Smooth muscle cell (in vitro differentiated cells): ENCODE results near the gene BTNL9. TPM values are rescaled to one million over a fixed set of nuclear protein-coding genes. Genes with fewer than 3 reads are reported as not detected.
"Not testable (repeated sequence)": the region's sequence is repeated elsewhere in the genome, so short reads cannot be mapped to it uniquely, and the experiment has no call there.

Experiments used
- DNase-seq: peaks from one replicate; lab custom pipeline; 2025; ENCODE audit not compliant: unreplicated experiment; lab: John Stamatoyannopoulos, UW
- H2AFZ ChIP-seq: fragments of 200-600 bp; sonication (generic); 2 replicates; pipeline ENCODE4 v1.6.0; 2016; ENCODE audit warnings: antibody characterized with exemption, low read depth, mild to moderate bottlenecking
- H3F3A ChIP-seq: fragments of 200-600 bp; sonication (generic); 2 replicates; pipeline ENCODE4 v1.6.0; 2017; ENCODE audit warnings: antibody characterized with exemption, low read depth
- H3K27ac ChIP-seq: fragments of 200-600 bp; sonication (generic); 2 replicates; pipeline ENCODE4 v1.5.1; 2016; ENCODE audit warnings: low read depth, mild to moderate bottlenecking
- H3K27me3 ChIP-seq: fragments of 200-600 bp; sonication (generic); 2 replicates; pipeline ENCODE4 v1.6.1; 2016; ENCODE audit warnings: low read depth, mild to moderate bottlenecking
- H3K36me3 ChIP-seq: fragments of 200-600 bp; sonication (generic); 2 replicates; pipeline ENCODE4 v1.5.1; 2016; ENCODE audit warnings: low read depth
- H3K4me1 ChIP-seq: fragments of 200-600 bp; sonication (generic); 2 replicates; pipeline ENCODE4 v1.5.1; 2016; ENCODE audit warnings: low read depth
- H3K4me2 ChIP-seq: fragments of 200-600 bp; sonication (generic); 2 replicates; pipeline ENCODE4 v1.6.0; 2016; ENCODE audit warnings: mild to moderate bottlenecking
- H3K4me3 ChIP-seq: fragments of 200-600 bp; sonication (generic); 2 replicates; pipeline ENCODE4 v1.5.1; 2016; ENCODE audit warnings: mild to moderate bottlenecking
- H3K79me2 ChIP-seq: fragments of 200-600 bp; sonication (generic); 2 replicates; pipeline ENCODE4 v1.6.0; 2016; ENCODE audit warnings: low read depth, mild to moderate bottlenecking
- H3K9ac ChIP-seq: fragments of 200-600 bp; sonication (generic); 2 replicates; pipeline ENCODE4 v1.6.0; 2016; ENCODE audit warnings: low read depth
- H3K9me3 ChIP-seq: fragments of 200-600 bp; sonication (generic); replicated peaks from 2 replicates; pipeline ENCODE4 v1.5.1; 2016; ENCODE audit warnings: low read depth
- H4K20me1 ChIP-seq: fragments of 200-600 bp; sonication (generic); 2 replicates; pipeline ENCODE4 v1.6.0; 2016; ENCODE audit warnings: low read depth
- WGBS: methylation state at CpG from one replicate; pipeline ENCODE4 v1.1.7; 2016; ENCODE audit warnings: low lambda C conversion rate; 5-methylcytosine and 5-hydroxymethylcytosine counted together
- polyA plus RNA-seq: library from polyadenylated mRNA; unstranded; fragments of >200 nt; fragmentation: Nextera tagmentation; extraction: Ambion mirVana; gene quantifications from 2 replicates; pipeline ENCODE4 v1.2.1, GENCODE V29; 2016
- total RNA-seq: library from RNA; depleted of rRNA; stranded (reverse); fragments of >200 nt; gene quantifications from 2 replicates; pipeline ENCODE4 v1.2.3, GENCODE V29; 2014
- TF ChIP-seq, protein P1 (sequence below): fragments of 200-600 bp; sonication (generic); IDR thresholded peaks from 2 replicates; pipeline ENCODE4 v1.5.1; 2017; ENCODE audit warnings: borderline replicate concordance, mild to moderate bottlenecking, antibody characterized with exemption; ENCODE audit not compliant: insufficient read depth, poor library complexity, severe bottlenecking

Gene BTNL9
- total and polyA plus RNA-seq, 2 experiments from 2014 or later: not detected

DNA sequence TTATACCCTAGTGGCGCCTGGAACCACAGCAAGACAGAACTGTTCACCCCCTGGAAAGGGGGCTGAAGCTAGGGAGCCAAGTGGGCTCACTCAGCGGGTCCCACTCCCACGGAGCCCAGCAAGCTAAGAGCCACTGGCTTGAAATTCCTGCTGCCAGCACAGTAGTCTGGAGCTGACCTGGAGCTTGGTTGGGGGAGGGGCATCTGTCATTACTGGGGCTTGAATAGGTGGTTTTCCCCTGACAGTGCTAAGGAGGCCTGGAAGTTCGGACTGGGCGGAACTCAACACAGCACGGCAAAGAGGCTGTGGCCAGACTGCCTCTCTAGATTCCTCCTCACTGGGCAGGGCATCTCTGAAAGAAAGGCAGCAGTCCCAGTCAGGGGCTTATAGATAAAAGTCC, 31.9 kb upstream of the BTNL9 start:
- no peaks in the 10 kb centered on the region for H4K20me1 ChIP-seq
- no peak overlapping the region for H2AFZ ChIP-seq
- no peak overlapping the region for H3K27ac ChIP-seq
- H3F3A ChIP-seq: no peaks in the 10 kb centered on the region
- H3K9ac ChIP-seq: no peak overlapping the region
- peaks cover 9% of the 10 kb centered on the region for H3K27me3 ChIP-seq
- H3K4me1 ChIP-seq: no peaks in the 10 kb centered on the region
- no peaks in the 10 kb centered on the region for H3K79me2 ChIP-seq
- no peaks in the 10 kb centered on the region for H3K36me3 ChIP-seq
- H3K4me3 ChIP-seq: no peak overlapping the region
- H3K4me2 ChIP-seq: no peak overlapping the region
- no peak for DNase-seq
- WGBS: 67% methylated on average over 6 of the region's 6 CpGs
- TF ChIP-seq, protein P1, sequence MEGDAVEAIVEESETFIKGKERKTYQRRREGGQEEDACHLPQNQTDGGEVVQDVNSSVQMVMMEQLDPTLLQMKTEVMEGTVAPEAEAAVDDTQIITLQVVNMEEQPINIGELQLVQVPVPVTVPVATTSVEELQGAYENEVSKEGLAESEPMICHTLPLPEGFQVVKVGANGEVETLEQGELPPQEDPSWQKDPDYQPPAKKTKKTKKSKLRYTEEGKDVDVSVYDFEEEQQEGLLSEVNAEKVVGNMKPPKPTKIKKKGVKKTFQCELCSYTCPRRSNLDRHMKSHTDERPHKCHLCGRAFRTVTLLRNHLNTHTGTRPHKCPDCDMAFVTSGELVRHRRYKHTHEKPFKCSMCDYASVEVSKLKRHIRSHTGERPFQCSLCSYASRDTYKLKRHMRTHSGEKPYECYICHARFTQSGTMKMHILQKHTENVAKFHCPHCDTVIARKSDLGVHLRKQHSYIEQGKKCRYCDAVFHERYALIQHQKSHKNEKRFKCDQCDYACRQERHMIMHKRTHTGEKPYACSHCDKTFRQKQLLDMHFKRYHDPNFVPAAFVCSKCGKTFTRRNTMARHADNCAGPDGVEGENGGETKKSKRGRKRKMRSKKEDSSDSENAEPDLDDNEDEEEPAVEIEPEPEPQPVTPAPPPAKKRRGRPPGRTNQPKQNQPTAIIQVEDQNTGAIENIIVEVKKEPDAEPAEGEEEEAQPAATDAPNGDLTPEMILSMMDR: no peak
- no peaks in the 10 kb centered on the region for H3K9me3 ChIP-seq

DNA sequence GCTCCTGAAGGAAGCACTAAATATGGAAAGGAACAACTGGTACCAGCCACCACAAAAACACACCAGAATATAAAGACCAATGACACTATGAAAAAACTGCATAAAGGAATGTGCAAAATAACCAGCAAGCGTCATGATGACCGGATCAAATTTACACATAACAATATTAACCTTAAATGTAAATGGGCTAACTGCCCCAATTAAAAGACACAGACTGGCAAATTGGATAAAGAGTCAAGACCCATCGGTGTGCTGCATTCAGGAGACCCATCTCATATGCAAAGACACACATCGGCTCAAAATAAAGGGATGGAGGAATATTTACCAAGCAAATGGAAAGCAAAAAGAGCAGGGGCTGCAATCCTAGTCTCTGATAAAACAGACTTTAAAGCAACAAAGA, 30.0 kb upstream of the BTNL9 start:
- H3K9me3 ChIP-seq, H3K79me2 ChIP-seq, H4K20me1 ChIP-seq, DNase-seq, H3K4me1 ChIP-seq, H3K27ac ChIP-seq, H3K27me3 ChIP-seq, H3K4me2 ChIP-seq, H3F3A ChIP-seq, H2AFZ ChIP-seq, H3K9ac ChIP-seq, H3K4me3 ChIP-seq, H3K36me3 ChIP-seq: not testable (repeated sequence)
- 86% methylated on average over 4 of the region's 4 CpGs for WGBS

DNA sequence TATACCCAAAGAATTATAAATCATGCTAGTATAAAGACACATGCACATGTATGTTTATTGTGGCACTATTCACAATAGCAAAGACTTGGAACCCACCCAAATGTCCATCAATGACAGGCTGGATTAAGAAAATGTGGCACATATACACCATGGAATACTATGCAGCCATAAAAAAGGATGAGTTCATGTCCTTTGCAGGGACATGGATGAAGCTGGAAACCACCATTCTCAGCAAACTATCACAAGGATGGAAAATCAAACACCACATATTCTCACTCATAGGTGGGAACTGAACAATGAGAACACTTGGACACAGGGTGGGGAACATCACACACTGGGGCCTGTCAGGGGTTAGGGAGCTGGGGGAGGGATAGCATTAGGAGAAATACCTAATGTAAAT, 25.4 kb upstream of the BTNL9 start:
- H4K20me1 ChIP-seq, H3K79me2 ChIP-seq, DNase-seq, H3K4me2 ChIP-seq, H3K4me3 ChIP-seq, H3K27ac ChIP-seq, H3K4me1 ChIP-seq, H3F3A ChIP-seq, H3K9me3 ChIP-seq, H3K27me3 ChIP-seq, H3K36me3 ChIP-seq, H2AFZ ChIP-seq, H3K9ac ChIP-seq: not testable (repeated sequence)

DNA sequence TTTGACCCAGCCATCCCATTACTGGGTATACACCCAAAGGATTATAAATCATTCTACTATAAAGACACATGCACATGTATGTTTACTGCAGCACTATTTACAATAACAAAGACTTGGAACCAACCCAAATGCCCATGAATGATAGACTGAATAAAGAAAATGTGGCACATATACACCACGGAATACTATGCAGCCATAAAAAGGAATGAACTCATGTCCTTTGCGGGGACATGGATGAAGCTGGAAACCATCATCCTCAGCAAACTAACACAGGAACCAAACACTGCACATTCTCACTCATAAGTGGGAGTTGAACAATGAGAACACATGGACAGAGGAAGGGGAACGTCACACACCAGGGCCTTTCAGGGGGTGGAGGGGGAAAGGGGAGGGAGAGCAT, 22.6 kb upstream of the BTNL9 start:
- H4K20me1 ChIP-seq, H3F3A ChIP-seq, H3K36me3 ChIP-seq, H3K27me3 ChIP-seq, DNase-seq, H3K9me3 ChIP-seq, H3K4me2 ChIP-seq, H3K4me1 ChIP-seq, H2AFZ ChIP-seq, H3K4me3 ChIP-seq, H3K9ac ChIP-seq, H3K27ac ChIP-seq, H3K79me2 ChIP-seq: not testable (repeated sequence)
- 85% methylated on average over 3 of the region's 3 CpGs for WGBS

DNA sequence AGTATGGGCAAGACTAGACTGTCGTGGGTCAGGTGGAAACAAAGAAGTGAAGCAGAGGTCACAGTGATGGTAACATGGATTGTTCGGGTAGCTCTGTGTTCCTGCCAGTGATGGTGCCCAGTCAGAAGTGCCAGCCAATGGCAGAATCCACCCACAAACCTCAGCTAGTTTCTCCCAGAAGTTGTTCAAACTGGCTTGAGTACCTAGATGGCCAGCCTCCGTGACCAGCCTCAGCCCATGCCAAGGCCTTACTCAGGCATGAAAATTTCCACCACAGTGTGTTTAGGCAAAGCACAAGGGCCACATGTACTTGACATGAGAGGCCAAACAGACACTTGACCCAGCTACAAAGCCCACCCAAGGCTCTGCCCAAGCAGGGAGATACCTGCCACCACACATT, 19.4 kb upstream of the BTNL9 start:
- H3K27ac ChIP-seq: no peak overlapping the region
- no peaks in the 10 kb centered on the region for H3K4me1 ChIP-seq
- H2AFZ ChIP-seq: no peak overlapping the region
- no peaks in the 10 kb centered on the region for H3F3A ChIP-seq
- H3K4me3 ChIP-seq: no peak overlapping the region
- DNase-seq: no peak
- no peaks in the 10 kb centered on the region for H4K20me1 ChIP-seq
- TF ChIP-seq, protein P1: no peak
- no peak overlapping the region for H3K9ac ChIP-seq
- H3K36me3 ChIP-seq: no peaks in the 10 kb centered on the region
- H3K4me2 ChIP-seq: no peak overlapping the region
- H3K79me2 ChIP-seq: no peaks in the 10 kb centered on the region
- WGBS: 78% methylated on average over 3 of the region's 3 CpGs
- peaks cover 4% of the 10 kb centered on the region for H3K9me3 ChIP-seq
- no peaks in the 10 kb centered on the region for H3K27me3 ChIP-seq
